ENCODE results near the gene NTM.

- TF ChIP-seq CTCF (IDR thresholded peaks at IDR 0.05; ENCODE audit: low read length) = no peak
- no peak for TF ChIP-seq EZH2 (IDR thresholded peaks at IDR 0.05; ENCODE audit: borderline replicate concordance, low read length)
Observed at GRCh38 chr11:131819865-131820264, 449.4 kb downstream of the NTM start.

Data from OCI-LY1 (cell line).